ENCODE results near the gene TBCA. TPM values are rescaled to one million over a fixed set of nuclear protein-coding genes. Genes with fewer than 3 reads are reported as not detected.
"Not testable (repeated sequence)": the region's sequence is repeated elsewhere in the genome, so short reads cannot be mapped to it uniquely, and the experiment has no call there.

Gene TBCA
- total RNA-seq, 2 experiments from 2014 or later = 168 to 190 TPM

DNA sequence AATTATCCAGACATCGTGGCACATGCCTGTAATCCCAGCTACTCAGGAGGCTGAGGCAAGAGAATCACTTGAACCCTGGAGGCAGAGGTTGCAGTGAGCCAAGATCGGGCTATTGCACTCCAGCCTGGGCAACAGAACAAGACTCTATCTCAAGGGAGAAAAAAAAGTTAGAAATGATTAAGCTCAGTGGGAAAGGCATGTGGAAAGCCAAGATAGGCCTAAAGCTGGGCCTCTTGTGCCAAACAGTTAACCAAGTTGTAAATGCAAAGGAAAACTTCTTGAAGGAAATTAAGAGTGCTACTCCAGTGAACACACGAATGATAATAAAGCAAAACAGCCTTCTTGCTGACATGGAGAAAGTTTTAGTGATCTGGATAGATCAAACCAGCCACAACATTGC lies 43.0 kb downstream of the TBCA start:
- CTCF ChIA-PET = no interaction called here
- no peak for DNase-seq
- Mint-ChIP-seq H3K4me1 (ENCODE audit: low read depth) (peaks cover 24% of the 10 kb centered on the region), H3K9me3 (peaks cover 4% of the 10 kb centered on the region), H3K36me3 (ENCODE audit: low read depth) (peaks cover 20% of the 10 kb centered on the region), H3K27ac (no peak overlapping the region), H3K4me3 (no peak overlapping the region), H3K27me3 (ENCODE audit: low read depth) (no peaks in the 10 kb centered on the region)
- intact Hi-C loops (cut with micrococcal nuclease) = no loop called here

DNA sequence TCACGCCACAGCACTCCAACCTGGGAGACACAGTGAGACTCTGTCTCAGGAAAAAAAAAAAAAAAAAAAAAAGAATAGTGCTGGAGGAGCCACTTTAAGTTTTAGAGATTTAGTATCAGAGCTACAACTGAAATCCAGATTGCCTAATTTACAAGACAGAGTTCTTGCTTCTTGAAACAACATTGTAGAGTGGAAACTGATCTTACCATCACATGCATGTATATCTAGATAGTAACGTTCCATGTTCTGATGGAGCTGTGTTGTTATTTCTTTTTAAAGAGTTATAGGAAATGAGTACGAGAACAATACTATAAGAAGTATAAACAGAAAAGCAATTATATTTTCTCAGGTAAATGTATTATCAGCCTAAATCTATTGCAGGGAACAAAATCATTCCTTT lies 48.9 kb downstream of the TBCA start:
- Mint-ChIP-seq H3K4me1 (ENCODE audit: low read depth) (peaks cover 15% of the 10 kb centered on the region), H3K9me3 (no peaks in the 10 kb centered on the region), H3K27me3 (ENCODE audit: low read depth) (no peaks in the 10 kb centered on the region), H3K27ac (no peak overlapping the region), H3K4me3 (no peak overlapping the region), H3K36me3 (ENCODE audit: low read depth) (peaks cover 2% of the 10 kb centered on the region)
- DNase-seq = no peak
- intact Hi-C loops (cut with micrococcal nuclease) = no loop called here
- CTCF ChIA-PET = no interaction called here

DNA sequence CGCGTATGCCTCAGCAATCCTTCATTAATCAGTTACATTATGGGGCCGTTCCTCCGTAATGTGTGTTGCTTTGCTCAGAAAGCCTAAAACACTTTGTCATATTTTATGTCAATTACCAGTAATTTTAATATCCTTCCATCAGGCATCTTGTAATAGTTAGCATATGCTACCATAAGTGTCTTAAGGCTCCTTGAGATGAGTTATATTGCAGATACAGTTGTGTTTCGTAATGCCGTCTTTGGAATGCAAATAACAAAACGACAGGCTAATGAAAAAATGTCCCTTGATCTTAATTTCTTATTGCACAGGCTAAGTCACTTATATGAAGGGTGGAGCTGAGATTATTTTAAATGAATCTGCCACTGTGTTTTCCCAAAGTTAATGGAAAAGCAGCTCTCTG lies 50.5 kb downstream of the TBCA start:
- peaks cover 15% of the 10 kb centered on the region for H3K4me1 Mint-ChIP-seq (ENCODE audit: low read depth)
- no peak overlapping the region for H3K4me3 Mint-ChIP-seq
- no peaks in the 10 kb centered on the region for H3K27me3 Mint-ChIP-seq (ENCODE audit: low read depth)
- intact Hi-C loops (cut with micrococcal nuclease) = no loop called here
- CTCF ChIA-PET = no interaction called here
- no peak for DNase-seq
- H3K36me3 Mint-ChIP-seq (ENCODE audit: low read depth) = peaks cover 2% of the 10 kb centered on the region
- no peak overlapping the region for H3K27ac Mint-ChIP-seq
- no peaks in the 10 kb centered on the region for H3K9me3 Mint-ChIP-seq

DNA sequence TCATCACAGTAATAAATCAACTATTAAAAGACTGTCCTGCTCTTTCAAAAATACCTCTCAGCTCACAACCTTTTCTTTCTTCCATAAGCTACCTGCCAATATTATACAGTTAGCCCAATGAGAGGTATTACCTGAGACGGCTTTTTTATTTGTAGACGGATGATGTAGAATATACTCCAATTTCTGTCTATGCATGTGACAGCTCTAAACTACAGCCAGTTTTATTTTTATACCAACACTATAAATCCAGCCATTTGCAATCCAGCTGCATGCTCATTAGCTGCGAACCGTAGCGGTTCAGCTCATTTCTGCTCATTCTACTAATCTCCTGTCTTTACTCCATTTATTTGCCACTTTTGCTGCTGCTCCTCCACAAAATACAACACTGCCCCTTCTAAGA lies 51.2 kb downstream of the TBCA start:
- Mint-ChIP-seq H3K4me1 (ENCODE audit: low read depth) (peaks cover 18% of the 10 kb centered on the region), H3K36me3 (ENCODE audit: low read depth) (peaks cover 2% of the 10 kb centered on the region), H3K9me3 (no peaks in the 10 kb centered on the region), H3K4me3 (no peak overlapping the region), H3K27ac (no peak overlapping the region), H3K27me3 (ENCODE audit: low read depth) (no peaks in the 10 kb centered on the region)
- CTCF ChIA-PET = no interaction called here
- intact Hi-C loops (cut with micrococcal nuclease) = no loop called here
- DNase-seq = no peak

DNA sequence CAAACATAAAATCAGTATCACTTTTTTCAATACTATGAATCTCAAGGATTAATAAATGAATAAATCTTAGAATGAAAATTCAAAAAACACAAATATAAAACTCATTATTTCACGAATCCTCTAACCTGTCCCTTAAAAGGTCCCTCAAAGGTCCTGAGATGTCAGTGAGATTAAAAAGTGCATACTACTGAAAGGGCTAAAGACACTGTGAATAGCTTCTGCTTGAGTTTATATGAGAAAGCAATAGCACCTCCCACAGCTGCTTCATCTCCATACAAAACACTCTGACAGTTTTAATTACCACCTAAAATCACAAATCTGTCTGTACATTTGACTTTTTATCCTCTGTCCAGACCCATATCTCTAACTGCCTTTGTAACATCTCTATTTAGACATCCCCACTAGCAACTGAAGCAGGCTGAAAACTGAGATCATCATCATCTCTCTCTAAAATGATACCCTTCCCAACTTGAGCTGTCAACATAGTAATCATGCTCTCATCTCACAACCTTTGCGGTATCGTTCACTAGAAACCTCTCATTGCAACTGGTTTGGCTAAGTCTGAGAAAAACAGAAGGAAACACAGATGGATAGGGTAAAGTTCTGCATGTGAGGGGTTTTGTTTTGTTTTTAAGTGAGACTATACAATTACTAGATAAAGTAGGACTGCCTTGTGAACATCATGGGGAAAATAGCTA lies 56.3 kb downstream of the TBCA start:
- DNase-seq = no peak
- CTCF ChIA-PET = no interaction called here
- Mint-ChIP-seq H3K27ac (no peak overlapping the region), H3K4me1 (ENCODE audit: low read depth) (peaks cover 18% of the 10 kb centered on the region), H3K36me3 (ENCODE audit: low read depth) (peaks cover 6% of the 10 kb centered on the region), H3K27me3 (ENCODE audit: low read depth) (no peaks in the 10 kb centered on the region), H3K4me3 (no peak overlapping the region), H3K9me3 (no peaks in the 10 kb centered on the region)
- intact Hi-C loops (cut with micrococcal nuclease) = no loop called here

DNA sequence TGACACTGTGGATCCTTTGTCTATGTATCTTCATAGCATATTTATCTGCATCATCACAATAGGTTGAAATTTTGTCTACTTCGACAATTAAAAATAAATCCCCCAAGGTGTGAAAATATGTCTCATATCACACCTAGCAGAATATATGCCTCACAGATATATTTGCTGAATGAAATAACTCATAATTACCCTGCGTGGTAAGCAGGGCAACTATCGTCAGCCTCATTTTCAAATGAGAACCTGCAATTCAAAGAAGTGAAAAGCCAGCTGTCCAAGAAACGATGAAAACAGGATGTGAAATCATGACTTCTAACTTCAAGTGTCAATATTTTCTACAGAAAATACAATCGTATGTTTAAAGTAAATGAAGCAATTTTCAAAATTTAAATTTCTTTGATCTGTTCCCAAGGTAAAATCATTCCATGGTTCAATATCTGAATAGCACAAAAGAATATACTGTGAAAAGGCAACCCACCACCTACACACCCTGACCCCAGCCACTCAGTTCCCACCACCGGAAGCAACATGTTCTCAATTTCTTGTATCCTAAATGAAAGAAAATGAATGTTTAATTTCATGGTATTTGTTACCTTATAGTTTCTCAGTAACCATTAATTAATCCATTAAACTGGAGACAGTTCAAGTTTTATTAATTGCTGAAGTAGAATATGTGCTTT lies 57.1 kb downstream of the TBCA start:
- intact Hi-C loops (cut with micrococcal nuclease) = no loop called here
- no peak overlapping the region for H3K4me3 Mint-ChIP-seq
- no peak for DNase-seq
- CTCF ChIA-PET = no interaction called here
- H3K27ac Mint-ChIP-seq = no peak overlapping the region
- H3K4me1 Mint-ChIP-seq (ENCODE audit: low read depth) = peaks cover 17% of the 10 kb centered on the region
- H3K9me3 Mint-ChIP-seq = no peaks in the 10 kb centered on the region
- H3K27me3 Mint-ChIP-seq (ENCODE audit: low read depth) = no peaks in the 10 kb centered on the region
- H3K36me3 Mint-ChIP-seq (ENCODE audit: low read depth) = peaks cover 6% of the 10 kb centered on the region

DNA sequence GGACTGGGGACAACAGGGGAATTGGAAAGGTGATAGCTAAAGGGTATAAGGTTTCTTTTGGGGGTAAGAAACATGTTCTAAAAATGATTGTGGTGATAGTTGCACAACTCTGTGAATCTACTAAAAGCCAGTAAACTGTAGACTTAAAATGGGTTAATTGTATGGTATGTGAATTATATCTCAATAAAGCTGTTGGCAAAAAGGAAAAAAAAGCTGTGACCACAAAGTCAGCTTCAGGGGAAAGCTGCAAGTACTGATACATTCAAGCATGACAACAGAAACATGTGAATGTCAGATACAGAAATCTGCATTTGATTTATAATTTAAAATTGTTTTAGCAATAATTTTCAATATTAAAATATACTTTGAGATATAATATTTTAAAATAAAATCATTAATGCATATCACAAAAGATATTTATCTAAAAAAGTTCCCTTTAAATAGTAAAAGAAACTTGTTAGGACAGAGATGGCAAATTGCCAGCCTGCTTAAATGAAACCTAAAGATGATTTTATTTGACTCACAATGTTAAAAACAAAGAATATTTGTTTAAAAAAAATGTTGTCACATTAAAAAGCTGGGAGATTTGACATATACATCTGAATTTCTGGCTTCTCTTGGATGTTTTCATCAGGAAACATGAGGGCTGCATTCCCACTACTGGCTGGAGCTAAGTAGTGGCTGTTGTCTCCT lies 66.0 kb downstream of the TBCA start:
- H3K36me3 Mint-ChIP-seq (ENCODE audit: low read depth) = peaks cover 19% of the 10 kb centered on the region
- H3K27me3 Mint-ChIP-seq (ENCODE audit: low read depth) = no peaks in the 10 kb centered on the region
- peaks cover 3% of the 10 kb centered on the region for H3K4me1 Mint-ChIP-seq (ENCODE audit: low read depth)
- DNase-seq = no peak
- intact Hi-C loops (cut with micrococcal nuclease) = no loop called here
- no peak overlapping the region for H3K27ac Mint-ChIP-seq
- CTCF ChIA-PET = no interaction called here
- no peak overlapping the region for H3K4me3 Mint-ChIP-seq
- no peaks in the 10 kb centered on the region for H3K9me3 Mint-ChIP-seq

DNA sequence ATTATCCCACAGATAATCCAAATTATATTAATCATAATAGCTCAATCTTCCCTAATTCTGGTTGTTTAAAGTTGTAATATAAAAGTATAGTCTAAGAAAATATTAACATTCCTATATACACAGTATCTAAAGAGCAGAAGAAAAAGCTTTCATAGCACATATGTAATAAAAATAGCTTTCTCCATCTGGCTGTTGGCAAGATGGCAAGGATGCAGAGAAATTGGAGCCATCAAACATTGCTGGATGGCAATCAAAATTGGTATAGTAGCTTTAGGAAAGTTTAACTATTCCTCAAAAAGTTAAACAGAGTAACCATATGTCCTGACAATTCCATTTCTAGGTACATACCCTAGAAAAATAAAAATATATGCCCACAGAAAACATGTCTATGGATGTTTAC lies 66.8 kb downstream of the TBCA start:
- Mint-ChIP-seq H3K9me3 (no peaks in the 10 kb centered on the region), H3K36me3 (ENCODE audit: low read depth) (peaks cover 21% of the 10 kb centered on the region), H3K27ac (no peak overlapping the region), H3K27me3 (ENCODE audit: low read depth) (no peaks in the 10 kb centered on the region), H3K4me3 (no peak overlapping the region), H3K4me1 (ENCODE audit: low read depth) (peaks cover 1% of the 10 kb centered on the region)
- CTCF ChIA-PET = interaction anchor here (0.6 to 1.5 kb wide), 2 partner anchors 12 to 48 kb away, joined by 3 to 4 read pairs; no protein-coding TSS in a partner anchor
- intact Hi-C loops (cut with micrococcal nuclease) = no loop called here
- DNase-seq = no peak

DNA sequence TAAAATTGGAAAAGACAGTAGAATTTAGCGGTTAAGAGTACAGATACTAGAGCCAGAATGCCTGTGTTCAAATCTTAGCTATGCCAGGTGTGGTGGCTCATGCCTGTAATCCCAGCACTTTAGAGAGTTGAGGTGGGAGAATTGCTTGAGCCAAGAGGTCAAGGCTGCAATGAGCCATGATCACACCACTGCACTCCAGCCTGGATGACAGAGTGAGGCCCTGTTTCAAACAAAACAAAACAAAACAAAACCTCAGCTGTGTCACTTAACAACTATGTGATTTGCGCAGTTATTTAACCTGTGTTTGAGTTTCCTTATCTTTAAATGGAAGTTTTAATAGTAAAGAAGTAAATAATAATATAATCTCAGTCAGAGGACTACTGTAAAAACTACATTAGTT lies 68.3 kb downstream of the TBCA start:
- Mint-ChIP-seq H3K27ac (no peak overlapping the region), H3K36me3 (ENCODE audit: low read depth) (peaks cover 30% of the 10 kb centered on the region), H3K4me1 (ENCODE audit: low read depth) (peaks cover 1% of the 10 kb centered on the region), H3K27me3 (ENCODE audit: low read depth) (no peaks in the 10 kb centered on the region), H3K9me3 (no peaks in the 10 kb centered on the region), H3K4me3 (no peak overlapping the region)
- DNase-seq = no peak
- intact Hi-C loops (cut with micrococcal nuclease) = no loop called here
- CTCF ChIA-PET = interaction anchor here (1.5 kb wide), 1 partner anchor 10 kb away, joined by 3 read pairs; no protein-coding TSS in a partner anchor

DNA sequence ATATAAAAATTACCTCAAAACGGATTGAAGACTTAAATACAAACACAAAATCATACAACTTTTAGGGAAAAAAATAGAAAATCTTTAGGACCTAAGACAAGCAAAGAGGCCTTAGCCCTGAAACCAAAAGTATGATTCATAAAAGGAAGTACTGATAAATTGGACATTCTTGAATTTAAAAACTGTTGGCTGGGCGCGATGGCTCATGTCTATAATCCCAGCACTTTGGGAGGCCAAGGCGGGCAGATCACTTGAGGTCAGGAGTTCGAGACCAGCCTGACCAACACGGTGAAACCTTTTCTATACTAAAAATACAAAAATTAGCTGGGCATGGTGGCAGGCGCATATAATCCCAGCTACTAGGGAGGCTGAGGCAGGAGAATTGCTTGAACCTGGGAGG lies 76.6 kb downstream of the TBCA start:
- CTCF ChIA-PET = interaction anchor here (0.6 kb wide), 1 partner anchor 553 kb away, joined by 3 read pairs; no protein-coding TSS in a partner anchor
- H3K27me3 Mint-ChIP-seq (ENCODE audit: low read depth); DNase-seq; H3K4me3 Mint-ChIP-seq; intact Hi-C loops (cut with micrococcal nuclease); H3K9me3 Mint-ChIP-seq; H3K27ac Mint-ChIP-seq: not testable (repeated sequence)
- peaks cover 51% of the 10 kb centered on the region for H3K36me3 Mint-ChIP-seq (ENCODE audit: low read depth)
- H3K4me1 Mint-ChIP-seq (ENCODE audit: low read depth) = peaks cover 15% of the 10 kb centered on the region

DNA sequence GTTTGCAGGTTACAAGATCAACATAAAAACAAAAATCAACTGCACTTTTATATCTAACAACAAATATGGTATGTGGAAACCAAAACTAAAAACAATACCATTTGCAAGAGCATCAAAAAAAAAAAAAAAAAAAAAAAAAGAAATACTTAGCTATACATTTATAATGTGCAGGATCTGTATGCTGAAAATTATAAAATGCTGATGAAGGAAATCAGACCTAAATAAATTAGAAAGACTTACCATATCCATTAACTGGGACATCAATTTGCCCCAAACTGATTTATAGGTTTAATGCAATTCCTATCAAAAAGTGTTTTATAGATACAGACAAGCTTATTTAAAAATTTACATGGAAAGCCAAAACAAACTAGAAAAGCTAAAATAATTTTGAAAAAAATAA lies 77.2 kb downstream of the TBCA start:
- peaks cover 15% of the 10 kb centered on the region for H3K4me1 Mint-ChIP-seq (ENCODE audit: low read depth)
- no peak overlapping the region for H3K4me3 Mint-ChIP-seq
- intact Hi-C loops (cut with micrococcal nuclease) = no loop called here
- H3K9me3 Mint-ChIP-seq = no peaks in the 10 kb centered on the region
- no peaks in the 10 kb centered on the region for H3K27me3 Mint-ChIP-seq (ENCODE audit: low read depth)
- DNase-seq = no peak
- peaks cover 47% of the 10 kb centered on the region for H3K36me3 Mint-ChIP-seq (ENCODE audit: low read depth)
- CTCF ChIA-PET = interaction anchor here (0.6 to 0.7 kb wide), 2 partner anchors 50 to 232 kb away, joined by 3 read pairs; no protein-coding TSS in a partner anchor
- H3K27ac Mint-ChIP-seq = no peak overlapping the region

DNA sequence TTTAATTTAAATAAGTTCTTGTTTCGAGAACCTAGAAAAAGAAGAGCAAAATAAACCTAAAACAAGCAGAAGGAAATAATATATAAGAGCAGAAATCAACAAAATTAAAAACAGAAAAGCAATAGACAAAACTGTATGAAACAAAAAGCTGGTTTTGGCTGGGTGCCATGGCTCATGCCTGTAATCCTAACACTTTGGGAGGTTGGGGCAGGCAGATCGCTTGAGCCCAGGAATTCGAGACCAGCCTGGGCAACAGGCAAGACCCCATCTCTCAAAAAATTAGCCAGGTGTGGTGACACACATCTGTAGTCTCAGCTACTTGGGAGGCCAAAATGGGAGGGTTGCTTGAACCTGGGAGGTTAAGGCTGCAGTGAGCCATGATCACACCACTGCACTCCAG lies 78.4 kb downstream of the TBCA start:
- H3K4me3 Mint-ChIP-seq = no peak overlapping the region
- H3K27ac Mint-ChIP-seq = no peak overlapping the region
- peaks cover 15% of the 10 kb centered on the region for H3K4me1 Mint-ChIP-seq (ENCODE audit: low read depth)
- no peak for DNase-seq
- H3K27me3 Mint-ChIP-seq (ENCODE audit: low read depth) = no peaks in the 10 kb centered on the region
- H3K9me3 Mint-ChIP-seq = no peaks in the 10 kb centered on the region
- peaks cover 43% of the 10 kb centered on the region for H3K36me3 Mint-ChIP-seq (ENCODE audit: low read depth)
- CTCF ChIA-PET = interaction anchor here (0.9 kb wide), 1 partner anchor 11 kb away, joined by 3 read pairs; no protein-coding TSS in a partner anchor
- intact Hi-C loops (cut with micrococcal nuclease) = no loop called here
